ENCODE measurements around the gene C5orf15. TPM values are rescaled to one million over a fixed set of nuclear protein-coding genes. Genes with fewer than 3 reads are reported as not detected.
"Not testable (repeated sequence)": the region's sequence is repeated elsewhere in the genome, so short reads cannot be mapped to it uniquely, and the experiment has no call there.

The C5orf15 gene
- total RNA-seq, 1 donor from 2014 or later = 15.2 TPM

DNA sequence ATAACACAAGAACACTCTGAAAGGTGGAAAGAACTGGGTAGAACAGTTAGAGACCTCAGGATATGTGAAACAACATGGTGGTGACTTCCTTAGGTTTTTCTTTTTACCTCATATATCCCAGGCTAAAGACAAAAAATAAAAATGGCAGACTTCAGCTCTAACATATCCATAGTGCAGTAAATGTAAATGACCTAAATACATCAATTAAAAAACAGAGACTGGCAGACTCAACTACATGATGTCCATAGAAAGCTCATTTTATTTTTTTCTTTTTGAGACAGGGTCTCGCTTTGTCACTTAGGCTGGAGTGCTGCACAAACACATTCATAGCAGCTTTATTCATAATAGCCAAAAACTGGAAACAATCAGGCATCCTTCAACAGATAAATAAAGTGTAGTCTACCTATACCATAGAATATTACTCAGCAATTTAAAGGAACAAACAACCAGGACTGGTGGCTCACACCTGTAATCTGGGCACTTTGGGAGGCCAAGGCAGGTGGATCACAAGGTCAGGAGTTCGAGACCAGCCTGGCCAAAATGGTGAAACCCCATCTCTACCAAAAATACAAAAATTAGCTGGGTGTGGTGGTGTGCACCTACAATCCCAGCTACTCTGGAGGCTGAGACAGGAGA is 4.8 kb downstream of the C5orf15 start:
- ATAC-seq = no peak
- DNase-seq (ENCODE audit: low spot score) = no peak

DNA sequence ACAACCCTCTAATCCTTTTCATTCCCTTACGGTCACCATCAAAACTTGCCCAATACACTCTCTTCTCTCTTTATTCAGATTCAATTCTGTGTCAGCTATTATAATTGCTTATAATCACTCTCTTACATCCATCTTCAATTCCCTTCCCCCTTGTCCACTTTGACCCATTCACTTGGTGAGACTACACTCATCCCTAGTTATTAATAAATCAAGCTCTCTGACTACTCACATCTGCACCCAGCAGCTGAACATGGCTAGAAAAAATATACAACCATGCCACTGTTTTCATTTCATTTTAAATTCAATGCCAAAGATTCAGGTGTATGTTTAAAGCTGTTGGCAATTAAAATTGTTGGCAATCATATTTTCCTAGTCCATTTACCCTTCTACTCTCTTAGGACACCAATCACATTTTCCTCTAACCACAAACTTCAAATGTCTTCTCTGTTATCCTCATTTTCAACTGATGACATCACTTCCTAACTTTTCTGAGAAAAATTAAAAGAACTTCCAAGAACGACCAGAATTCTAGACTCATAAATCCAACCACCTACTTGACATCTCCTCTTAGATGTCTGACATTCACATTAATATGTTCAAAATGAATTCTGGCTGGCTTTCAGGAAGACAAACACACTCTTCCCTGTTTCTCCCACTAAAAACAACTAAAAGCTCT is 5.5 kb downstream of the C5orf15 start:
- DNase-seq (ENCODE audit: low spot score) = no peak
- no peak for ATAC-seq

DNA sequence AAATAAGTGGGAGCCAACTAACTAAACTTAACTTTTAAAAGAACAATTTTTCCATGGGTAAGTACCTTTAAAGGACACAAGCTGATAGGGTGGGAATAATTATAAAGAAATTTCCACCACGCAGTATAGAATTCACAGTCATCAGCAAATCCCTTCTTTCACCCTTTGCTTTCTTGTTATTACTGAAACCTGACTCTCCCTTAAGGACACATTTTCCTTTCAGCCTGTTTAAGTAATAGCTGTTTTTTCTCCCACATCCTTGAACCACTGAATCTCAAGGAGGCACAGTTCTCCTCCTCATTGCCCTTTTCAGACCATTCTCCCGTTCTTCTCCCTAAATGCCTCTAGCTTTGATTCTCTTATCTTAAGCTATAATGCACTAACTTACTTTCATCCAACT is 6.3 kb downstream of the C5orf15 start:
- no peak for DNase-seq (ENCODE audit: low spot score)
- no peak for ATAC-seq

DNA sequence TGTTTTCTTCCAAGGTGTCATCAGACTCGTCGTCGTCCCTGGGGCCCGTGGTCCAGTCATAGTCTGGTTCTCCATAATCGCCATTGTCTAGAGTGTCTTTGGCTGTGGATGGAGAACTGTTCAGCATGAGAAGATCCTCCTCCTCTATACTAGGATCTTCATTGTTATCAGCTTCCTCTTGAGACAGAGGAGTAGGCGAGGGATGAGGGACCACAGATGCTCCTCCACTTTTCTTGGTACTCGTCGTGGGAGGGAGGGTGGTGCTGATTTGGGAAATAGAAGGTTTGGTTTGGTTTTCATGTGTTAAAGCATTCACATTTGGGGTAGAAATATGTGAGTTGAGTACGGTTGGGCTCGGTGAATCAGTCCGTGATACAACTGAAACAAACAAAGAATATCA is 8.8 kb downstream of the C5orf15 start:
- ATAC-seq (no peak), DNase-seq (ENCODE audit: low spot score) (no peak)

DNA sequence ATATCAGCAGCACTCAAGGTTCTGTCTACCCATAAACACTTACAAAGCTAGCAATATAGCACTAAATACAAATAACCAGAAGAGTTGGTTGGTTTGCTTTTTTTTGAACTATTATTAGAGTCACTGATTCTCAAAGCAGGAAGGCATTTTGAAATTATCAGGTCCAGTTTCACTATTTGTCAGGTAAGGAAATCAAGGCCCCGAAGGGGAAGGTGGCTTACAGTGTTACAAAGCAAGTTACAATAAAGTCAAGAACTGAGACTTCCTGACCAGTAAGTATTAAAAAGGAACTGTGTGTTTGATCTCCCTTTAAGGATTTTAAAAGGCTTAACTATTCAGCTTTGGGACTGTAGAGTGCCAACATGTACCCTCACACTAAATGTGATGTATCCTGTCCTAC is 10.8 kb downstream of the C5orf15 start:
- ATAC-seq (no peak), DNase-seq (ENCODE audit: low spot score) (no peak)

DNA sequence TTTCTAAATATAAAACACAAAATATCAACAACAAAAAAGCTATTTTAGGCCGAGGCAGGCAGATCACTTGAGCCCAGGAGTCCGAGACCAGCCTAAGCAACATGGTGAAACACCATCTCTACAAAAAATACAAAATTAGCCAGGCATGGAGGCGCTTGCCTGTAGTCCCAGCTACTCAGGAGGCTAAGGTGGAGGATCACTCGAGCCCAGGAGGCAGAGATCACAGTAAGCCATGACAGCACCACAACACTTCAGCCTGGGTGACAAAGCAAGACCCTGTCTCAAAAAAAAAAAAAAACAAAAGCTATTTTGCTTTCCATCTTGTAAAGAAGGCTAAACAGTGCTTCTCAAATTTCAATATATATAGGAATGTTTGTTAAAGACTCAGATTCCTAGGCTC is 11.3 kb downstream of the C5orf15 start:
- ATAC-seq = no peak
- no peak for DNase-seq (ENCODE audit: low spot score)

DNA sequence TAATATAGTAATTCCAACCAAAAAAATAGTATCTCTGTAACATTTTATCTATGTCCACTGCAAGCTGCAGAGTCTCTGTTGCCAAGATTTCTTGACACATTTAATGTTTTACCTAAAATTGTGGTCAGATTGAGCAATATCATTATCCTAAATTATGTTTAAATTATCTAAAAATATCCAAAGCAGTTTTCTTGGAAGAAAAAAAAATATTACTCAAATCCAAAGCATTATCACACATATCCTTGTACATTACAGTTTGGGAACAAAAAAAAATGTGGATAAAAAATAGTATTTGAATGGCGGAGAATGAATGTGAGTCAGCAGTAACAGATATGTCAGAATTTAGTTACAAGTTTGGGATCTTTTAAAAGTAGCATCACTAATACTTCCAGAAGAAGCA is 12.2 kb downstream of the C5orf15 start:
- ATAC-seq; DNase-seq (ENCODE audit: low spot score): not testable (repeated sequence)

DNA sequence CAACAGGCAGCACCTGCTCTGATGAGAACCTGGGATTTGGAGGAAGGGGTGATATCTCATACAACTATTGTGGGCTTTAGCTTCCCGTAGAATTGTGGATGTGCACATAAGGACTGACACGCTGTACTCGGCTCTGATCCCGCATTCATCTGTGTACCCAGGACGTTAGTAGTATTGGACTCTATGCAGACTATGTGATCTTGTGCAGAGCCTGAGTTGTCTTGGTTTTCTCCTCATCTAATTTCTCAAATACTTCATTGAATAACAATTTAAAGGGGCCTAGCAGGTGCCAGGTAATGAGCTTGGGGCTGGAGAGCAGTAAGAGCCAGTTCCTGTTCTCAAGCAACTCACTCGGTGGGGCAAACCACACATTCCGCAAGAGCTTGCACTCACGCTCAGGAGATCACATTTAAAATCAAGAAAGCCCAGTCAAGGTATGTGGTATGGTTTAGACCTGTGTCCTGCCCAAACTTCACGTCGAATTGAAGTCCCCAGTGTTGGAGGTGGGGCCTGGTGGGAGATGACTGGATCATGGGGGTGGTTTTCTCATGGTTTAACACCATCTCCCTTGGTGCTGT is 14.8 kb downstream of the C5orf15 start:
- ATAC-seq = peak; percentile 71
- no peak for DNase-seq (ENCODE audit: low spot score)

DNA sequence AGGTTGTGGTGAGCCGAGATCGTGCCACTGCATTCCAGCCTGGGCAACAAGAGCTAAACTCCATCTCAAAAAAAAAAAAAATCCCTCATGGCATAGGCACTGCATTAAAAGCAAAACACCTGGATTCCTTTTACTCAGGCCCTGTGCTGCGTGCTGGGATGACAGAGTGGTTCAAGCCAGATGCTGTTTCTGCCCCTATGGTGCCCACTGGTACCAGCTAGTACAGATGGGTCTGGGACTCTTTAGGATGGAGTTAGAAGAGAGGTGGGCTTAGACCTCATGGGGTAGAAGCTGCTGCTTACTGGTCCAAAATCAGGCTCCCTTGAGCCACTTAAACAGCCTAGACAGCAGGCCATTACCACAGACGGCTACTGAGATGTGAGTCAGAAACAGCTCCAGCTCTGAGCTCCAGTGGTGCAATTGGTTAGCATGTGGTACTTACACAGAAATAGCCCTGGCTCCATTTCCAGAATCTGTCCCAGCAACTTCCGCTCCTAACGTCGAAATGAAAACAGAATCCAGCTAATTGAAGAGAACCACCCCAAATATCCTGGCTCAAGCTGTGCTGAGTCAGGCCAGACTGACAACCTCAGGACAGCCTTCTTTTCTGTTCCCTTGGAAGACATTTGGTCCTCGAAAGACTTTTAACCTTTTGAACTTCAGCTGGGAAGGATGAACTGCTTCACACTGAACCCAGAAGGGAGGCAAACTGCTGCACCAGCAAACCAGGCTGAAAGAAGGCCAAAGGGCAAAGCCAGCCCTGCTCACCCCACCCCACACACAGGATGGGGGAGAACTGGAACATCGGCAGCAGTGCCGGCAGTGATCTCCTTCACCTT is 15.5 kb downstream of the C5orf15 start:
- peak; percentile 89 for ATAC-seq
- DNase-seq (ENCODE audit: low spot score) = peak; percentile 64

DNA sequence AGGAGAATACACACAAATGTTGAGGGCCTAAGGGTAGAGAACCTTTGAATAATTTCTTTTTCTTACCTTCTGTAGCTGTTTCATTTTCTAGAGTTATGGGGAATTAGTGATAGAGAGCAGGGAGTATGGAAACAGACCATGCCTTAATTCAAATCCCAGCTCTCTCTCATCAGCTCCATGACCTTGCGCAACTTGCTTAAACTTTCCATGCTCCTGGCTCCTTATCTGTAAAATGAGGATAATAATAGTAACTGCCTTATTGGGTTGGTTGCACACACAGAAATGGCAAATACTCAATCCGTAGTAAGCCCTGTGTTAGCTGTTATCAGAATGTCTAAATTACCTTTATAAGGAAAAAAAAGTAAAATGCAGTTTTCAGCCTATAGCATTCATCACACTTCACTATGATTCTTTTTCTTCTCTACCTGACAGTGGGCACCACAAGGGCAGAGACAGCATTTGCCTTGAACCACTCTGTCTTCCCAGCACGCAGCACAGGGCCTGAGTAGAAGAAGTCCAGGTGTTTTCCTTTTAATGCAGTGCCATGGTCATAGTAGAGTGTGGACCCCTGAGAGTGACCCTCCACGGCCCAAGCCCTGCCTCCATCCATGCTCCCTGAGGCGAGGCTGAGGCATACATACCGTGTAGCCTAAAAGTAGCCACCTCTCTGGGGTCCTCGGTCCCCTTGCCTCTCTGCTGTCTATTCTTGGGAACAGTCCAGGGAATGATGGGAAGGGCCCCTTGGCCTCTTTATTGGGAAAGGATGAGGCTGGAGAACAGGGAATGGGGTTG is 17.4 kb downstream of the C5orf15 start:
- DNase-seq (ENCODE audit: low spot score) = peak; percentile 33
- ATAC-seq = no peak

DNA sequence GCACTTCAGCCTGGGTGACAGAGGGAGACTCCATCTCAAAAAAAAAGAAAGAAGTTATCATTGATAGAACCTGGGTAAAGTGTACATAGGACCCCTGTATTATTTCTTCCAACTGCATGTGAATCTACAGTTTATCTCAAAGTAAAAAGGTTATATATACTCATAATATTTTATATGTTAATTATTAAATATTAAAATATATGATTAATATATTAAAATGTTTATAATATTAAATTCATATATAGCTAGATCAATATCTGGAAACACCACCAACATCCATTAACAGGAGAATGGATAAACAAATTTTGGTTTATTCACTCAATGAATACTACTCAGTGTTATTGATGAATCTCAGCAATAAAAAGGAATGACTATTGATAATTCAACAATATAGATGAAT is 19.7 kb downstream of the C5orf15 start:
- DNase-seq (ENCODE audit: low spot score) (no peak), ATAC-seq (no peak)

DNA sequence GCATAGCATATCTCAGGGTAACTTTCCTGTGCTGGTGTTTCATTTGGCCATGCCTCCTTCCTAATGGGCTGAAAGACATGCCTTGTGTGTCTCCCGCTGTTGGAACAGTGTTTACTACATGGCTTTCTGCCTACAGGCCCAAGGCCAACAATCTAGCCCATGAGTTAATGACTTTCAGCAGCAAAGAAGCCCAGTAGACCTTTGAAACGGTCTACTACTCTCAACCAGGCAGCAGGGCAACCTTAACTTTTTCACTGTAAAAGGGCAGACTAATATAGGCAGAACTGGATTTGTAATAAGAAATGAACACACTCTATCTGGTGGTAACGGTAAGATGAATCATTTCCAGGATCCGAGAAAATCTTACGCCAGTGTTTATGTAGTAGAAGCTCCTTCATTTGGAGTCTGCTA is 21.0 kb downstream of the C5orf15 start:
- peak; percentile 81 for DNase-seq (ENCODE audit: low spot score)
- ATAC-seq = peak; percentile 90

DNA sequence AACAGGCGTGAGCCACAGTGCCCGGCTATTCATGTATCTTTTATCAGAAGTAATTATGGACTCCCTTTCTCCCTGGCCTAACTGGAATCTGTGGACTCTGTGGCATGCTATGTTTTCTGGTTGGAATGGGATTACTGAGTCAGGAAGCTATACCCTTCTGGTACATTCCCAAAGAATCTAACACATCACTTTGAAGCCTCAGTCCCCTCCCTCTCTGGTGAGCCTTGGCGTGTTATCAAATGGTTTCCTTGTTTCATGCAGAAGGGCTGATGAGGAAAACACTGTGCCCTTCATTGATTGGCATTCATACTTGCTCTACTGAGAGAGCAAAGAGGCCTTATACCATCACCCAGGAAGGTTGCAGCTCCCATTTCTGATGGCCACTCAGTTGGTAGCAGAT is 22.9 kb downstream of the C5orf15 start:
- ATAC-seq = no peak
- DNase-seq (ENCODE audit: low spot score) = no peak

DNA sequence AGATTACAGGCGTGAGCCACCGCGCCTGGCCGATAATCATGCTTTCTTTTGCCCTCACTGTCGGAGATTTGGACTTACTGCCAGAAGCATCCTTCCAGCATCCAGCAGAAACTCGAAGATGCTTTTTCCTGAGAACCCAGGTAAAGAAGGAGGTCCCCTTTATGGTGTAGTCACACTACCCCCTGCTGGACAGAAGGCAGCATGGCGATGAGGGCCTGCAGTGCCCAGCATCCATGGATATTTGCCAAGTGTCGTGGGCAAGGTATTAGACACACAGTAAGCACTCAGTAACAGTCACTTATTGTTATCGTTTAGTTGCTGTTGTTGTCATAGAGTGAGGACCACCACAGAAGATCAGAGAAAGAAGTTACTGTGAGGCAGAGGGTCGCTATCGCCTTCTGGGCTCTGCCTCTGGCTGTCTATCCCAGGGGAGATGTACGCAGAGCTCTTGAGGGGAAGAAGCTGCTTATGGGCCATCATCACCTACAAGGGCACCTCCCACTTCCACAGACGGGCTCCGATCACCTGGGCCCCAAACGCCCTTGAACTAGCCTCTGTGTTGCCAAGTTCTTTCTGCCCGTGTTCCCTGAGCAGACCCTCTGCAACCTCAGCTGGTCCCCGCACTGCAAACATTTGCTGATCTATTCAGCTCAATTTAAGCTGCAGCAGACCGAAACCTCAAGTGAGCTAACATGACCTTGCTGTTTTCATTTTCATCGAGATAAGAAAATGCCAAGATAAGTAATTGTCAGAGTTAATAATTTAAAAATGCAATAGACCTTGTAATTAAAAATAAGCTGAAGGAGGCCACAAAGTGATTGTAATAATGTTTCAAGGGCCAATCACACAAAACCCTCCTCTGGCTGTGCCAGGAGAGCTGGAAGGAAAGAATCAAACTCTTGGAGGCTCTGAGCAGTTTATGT is 23.9 kb downstream of the C5orf15 start:
- DNase-seq (ENCODE audit: low spot score) (peak; percentile 51), ATAC-seq (peak; percentile 30)

DNA sequence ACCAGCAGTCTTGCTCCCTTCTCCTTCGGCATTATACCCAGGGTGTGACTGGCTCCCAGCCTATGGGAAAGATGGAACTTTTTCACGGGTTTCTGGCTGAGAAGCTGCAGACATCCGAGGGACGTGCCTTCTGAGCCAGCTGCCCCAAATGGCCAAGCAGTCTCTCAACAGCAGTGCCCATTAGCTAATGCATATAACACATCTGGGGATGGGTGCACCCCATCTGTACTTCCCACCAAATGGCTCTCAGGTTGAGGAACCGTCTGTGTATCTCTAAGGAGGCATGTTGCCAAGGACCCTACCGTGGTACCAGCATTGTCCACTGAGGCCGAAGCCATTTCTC is 25.0 kb downstream of the C5orf15 start:
- peak; percentile 38 for DNase-seq (ENCODE audit: low spot score)
- no peak for ATAC-seq

DNA sequence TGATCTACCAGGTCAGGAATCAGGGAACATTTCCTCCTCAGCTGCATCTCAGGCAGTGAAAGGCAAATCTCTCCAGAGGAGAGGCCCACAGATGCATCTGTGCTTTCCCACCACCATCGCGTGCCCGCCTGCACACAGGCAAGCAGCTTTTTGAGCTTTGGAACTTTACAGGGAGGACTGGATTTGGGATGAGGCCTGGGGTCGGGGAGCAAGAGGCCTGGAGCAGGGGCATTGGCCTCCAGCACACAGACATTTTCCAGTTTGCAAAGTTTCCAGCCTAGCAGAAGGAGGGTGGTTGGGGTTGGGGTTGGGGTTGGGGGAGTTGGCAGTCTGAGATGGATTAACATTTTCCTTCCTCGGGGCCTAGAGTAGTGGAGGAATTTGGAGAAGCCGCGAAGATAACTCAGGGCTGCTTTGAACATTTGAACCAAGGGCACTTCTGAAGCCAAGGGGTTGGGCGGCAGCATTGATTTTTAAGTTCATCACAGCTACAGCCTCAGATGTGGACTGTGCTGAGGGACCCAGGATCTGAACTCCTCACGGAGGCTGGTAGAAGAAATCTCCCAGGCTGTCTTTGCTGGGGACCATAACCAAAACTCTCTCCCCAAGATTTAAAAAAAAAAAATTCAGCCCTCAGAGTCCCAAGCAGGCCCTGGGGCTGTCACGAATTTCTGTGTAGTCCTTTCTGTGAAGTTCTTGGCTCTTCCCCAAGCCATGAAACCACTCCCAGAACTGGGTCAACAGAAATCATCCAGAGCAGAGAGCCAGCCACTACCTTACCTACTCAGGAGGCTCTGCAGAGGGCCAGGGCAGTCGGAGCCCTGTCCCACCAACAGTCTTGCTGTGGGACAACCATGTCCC is 25.6 kb downstream of the C5orf15 start:
- peak; percentile 80 for ATAC-seq
- DNase-seq (ENCODE audit: low spot score) = peak; percentile 52

DNA sequence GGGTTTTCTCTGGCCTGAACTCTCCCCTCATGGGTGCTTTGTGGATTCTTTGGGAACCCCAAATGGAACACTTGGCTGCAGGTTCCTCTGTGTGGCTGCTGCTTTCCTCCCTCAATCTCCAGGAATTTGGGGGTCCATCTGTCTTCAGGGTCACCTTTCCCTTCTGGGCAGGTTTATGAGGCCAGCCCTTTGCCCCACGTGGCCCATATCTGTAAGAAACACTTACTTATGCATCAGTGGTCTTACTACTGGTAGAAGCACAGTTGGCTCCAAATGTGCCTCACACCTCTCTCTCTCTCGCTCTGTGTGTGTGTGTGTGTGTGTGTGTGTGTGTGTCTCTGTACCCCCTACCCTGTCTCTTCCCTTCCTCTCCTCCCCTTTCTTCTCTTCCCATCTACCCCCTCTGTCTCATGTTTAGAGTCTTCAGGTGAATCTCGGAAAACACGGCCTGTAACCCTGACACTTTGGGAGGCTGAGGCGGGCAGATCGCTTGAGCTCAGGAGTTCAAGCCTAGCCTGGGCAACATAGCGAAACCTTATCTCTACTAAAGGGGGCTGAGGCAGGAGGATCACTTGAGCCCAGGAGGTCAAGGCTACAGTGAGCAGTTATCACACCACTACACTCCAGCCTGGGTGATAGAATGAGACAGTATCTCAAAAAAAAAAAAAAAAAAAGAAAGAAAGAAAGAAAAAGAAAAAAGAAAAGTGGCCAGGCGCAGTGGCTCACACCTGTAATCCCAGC is 26.8 kb downstream of the C5orf15 start:
- ATAC-seq = no peak
- DNase-seq (ENCODE audit: low spot score) = peak; percentile 19

DNA sequence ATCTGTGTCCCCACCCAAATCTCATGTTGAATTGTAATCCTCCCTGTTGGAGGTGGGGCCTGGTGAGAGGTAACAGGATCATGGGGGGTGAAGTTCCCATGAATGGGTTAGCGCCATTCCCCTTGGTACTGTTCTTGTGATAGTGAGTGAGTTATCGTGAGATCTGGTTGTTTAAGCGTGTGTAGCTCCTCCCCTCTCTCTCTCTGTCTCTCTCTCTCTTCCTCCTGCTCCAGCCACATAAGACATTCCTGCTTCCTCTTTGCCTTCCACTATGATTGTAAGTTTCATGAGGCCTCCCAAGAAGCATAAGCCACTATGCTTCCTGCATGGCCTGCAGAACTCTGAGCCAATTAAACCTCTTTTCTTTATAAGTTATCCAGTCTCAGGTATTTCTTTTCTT is 28.8 kb downstream of the C5orf15 start:
- DNase-seq (ENCODE audit: low spot score) = peak; percentile 5
- no peak for ATAC-seq
